HEK293 (cell line): ENCODE measurements around the gene FAM171A2.

Experiments
- CTCF ChIA-PET: fragments of 350-600 bp; formaldehyde crosslinking; extraction: SDS; loops from one replicate; lab custom pipeline; 2021; ENCODE audit warnings: antibody characterized with exemption; lab: Yijun Ruan, JAX
- POLR2A ChIA-PET: fragments of 300-600 bp; formaldehyde crosslinking; extraction: SDS; loops from one replicate; lab custom pipeline; 2020; ENCODE audit warnings: antibody characterized with exemption, inconsistent platforms; lab: Yijun Ruan, JAX
- H3K27ac ChIP-seq: fragments of 200-500 bp; sonication (Bioruptor generic); 2 replicates; pipeline ENCODE4 v1.5.1; 2014; ENCODE audit warnings: low read depth, low read length, control low read depth, inconsistent platforms; ENCODE audit errors: extremely low read depth
- H3K36me3 ChIP-seq, 2 experiments: fragments of 200-500 bp in 1 of 2; sonication (Bioruptor generic) in 1 of 2; 1 replicate in 1 of 2; 2 replicates in 1 of 2; pipeline ENCODE4 v1.5.1; 2014 to 2017; ENCODE audit warnings: inconsistent platforms in 2 of 2, low read length in 2 of 2; ENCODE audit not compliant: control insufficient read depth in 2 of 2, insufficient read depth in 1 of 2
- H3K4me1 ChIP-seq: fragments of 200-500 bp; sonication (Bioruptor generic); 2 replicates; pipeline ENCODE4 v1.5.1; 2014; ENCODE audit warnings: mild to moderate bottlenecking, low read length, inconsistent platforms; ENCODE audit not compliant: control insufficient read depth, insufficient read depth
- H3K4me3 ChIP-seq: 2 replicates; pipeline ENCODE4 v1.5.1; 2011; ENCODE audit warnings: low read depth, mild to moderate bottlenecking, control low read depth, low read length, moderate library complexity
- H3K9me3 ChIP-seq: fragments of 200-500 bp; sonication (Bioruptor generic); 2 replicates; pipeline ENCODE4 v1.5.1; 2014; ENCODE audit warnings: low read depth, low read length, inconsistent platforms; ENCODE audit not compliant: control insufficient read depth, insufficient read depth
- BCL11A ChIP-seq: fragments of 450-650 bp; formaldehyde crosslinking; IDR thresholded peaks from 2 replicates; pipeline ENCODE4 v1.5.1; 2016; ENCODE audit warnings: low read depth, missing biosample characterization, missing genetic modification characterization
- FEZF1 ChIP-seq: fragments of 450-650 bp; formaldehyde crosslinking; IDR thresholded peaks from 2 replicates; pipeline ENCODE4 v1.5.1; 2016; ENCODE audit warnings: missing biosample characterization, missing genetic modification characterization
- GLI2 ChIP-seq: fragments of 450-650 bp; formaldehyde crosslinking; IDR thresholded peaks from 2 replicates; pipeline ENCODE4; 2017; ENCODE audit warnings: missing biosample characterization, missing genetic modification characterization, low read depth, borderline replicate concordance
- GLI4 ChIP-seq: fragments of 450-650 bp; formaldehyde crosslinking; IDR thresholded peaks from 2 replicates; pipeline ENCODE4 v1.5.1; 2016; ENCODE audit warnings: missing biosample characterization, missing genetic modification characterization
- GLIS1 ChIP-seq: fragments of 450-650 bp; formaldehyde crosslinking; IDR thresholded peaks from 2 replicates; pipeline ENCODE4 v1.5.1; 2016; ENCODE audit warnings: missing biosample characterization, missing genetic modification characterization
- IKZF3 ChIP-seq: fragments of 450-650 bp; IDR thresholded peaks from 2 replicates; pipeline ENCODE4 v1.5.0; 2018; ENCODE audit warnings: missing biosample characterization, mild to moderate bottlenecking, missing genetic modification characterization, moderate library complexity
- KLF7 ChIP-seq: fragments of 450-650 bp; formaldehyde crosslinking; IDR thresholded peaks from 2 replicates; pipeline ENCODE4 v1.5.1; 2016; ENCODE audit warnings: missing biosample characterization, missing genetic modification characterization, borderline replicate concordance
- REPIN1 ChIP-seq: fragments of 450-650 bp; formaldehyde crosslinking; IDR thresholded peaks from 2 replicates; pipeline ENCODE4 v1.5.1; 2017; ENCODE audit warnings: missing biosample characterization, missing genetic modification characterization, low read depth
- ZBTB6 ChIP-seq: fragments of 450-650 bp; formaldehyde crosslinking; IDR thresholded peaks from 2 replicates; pipeline ENCODE4 v1.5.1; 2017; ENCODE audit warnings: missing biosample characterization, missing genetic modification characterization
- ZEB2 ChIP-seq: fragments of 450-650 bp; formaldehyde crosslinking; IDR thresholded peaks from 2 replicates; pipeline ENCODE4 v1.5.1; 2016; ENCODE audit warnings: missing biosample characterization, missing genetic modification characterization
- ZFP41 ChIP-seq: fragments of 450-650 bp; formaldehyde crosslinking; IDR thresholded peaks from 2 replicates; pipeline ENCODE4 v1.5.1; 2016; ENCODE audit warnings: missing biosample characterization, missing genetic modification characterization, borderline replicate concordance
- ZIC2 ChIP-seq: fragments of 450-650 bp; formaldehyde crosslinking; IDR thresholded peaks from 2 replicates; pipeline ENCODE4 v1.5.1; 2016; ENCODE audit warnings: missing biosample characterization, missing genetic modification characterization
- ZNF112 ChIP-seq: fragments of 450-650 bp; formaldehyde crosslinking; IDR thresholded peaks from 2 replicates; pipeline ENCODE4 v1.5.0; 2017; ENCODE audit warnings: missing biosample characterization, missing genetic modification characterization
- ZNF184 ChIP-seq: fragments of 450-650 bp; IDR thresholded peaks from 2 replicates; pipeline ENCODE4 v1.5.1; 2018; ENCODE audit warnings: missing biosample characterization, mild to moderate bottlenecking, missing genetic modification characterization
- ZNF19 ChIP-seq: fragments of 450-650 bp; formaldehyde crosslinking; IDR thresholded peaks from 2 replicates; pipeline ENCODE4; 2016; ENCODE audit warnings: missing biosample characterization, missing genetic modification characterization, low read depth
- ZNF324 ChIP-seq: fragments of 450-650 bp; formaldehyde crosslinking; IDR thresholded peaks from 2 replicates; pipeline ENCODE4 v1.5.1; 2016; ENCODE audit warnings: missing biosample characterization, missing genetic modification characterization
- ZNF335 ChIP-seq: fragments of 450-650 bp; formaldehyde crosslinking; conservative IDR thresholded peaks from 2 replicates; pipeline ENCODE4 v1.5.1; 2016; ENCODE audit warnings: missing biosample characterization, missing genetic modification characterization
- ZNF510 ChIP-seq: fragments of 450-650 bp; formaldehyde crosslinking; IDR thresholded peaks from 2 replicates; pipeline ENCODE4 v1.5.1; 2018; ENCODE audit warnings: mild to moderate bottlenecking, missing genetic modification characterization, missing biosample characterization; ENCODE audit not compliant: insufficient replicate concordance
- ZNF585B ChIP-seq: fragments of 450-650 bp; formaldehyde crosslinking; IDR thresholded peaks from 2 replicates; pipeline ENCODE4 v1.5.1; 2016; ENCODE audit warnings: missing biosample characterization, missing genetic modification characterization
- ZNF677 ChIP-seq: fragments of 450-650 bp; IDR thresholded peaks from 2 replicates; pipeline ENCODE4 v1.5.0; 2018; ENCODE audit warnings: missing biosample characterization, mild to moderate bottlenecking, missing genetic modification characterization, moderate library complexity
- ZNF707 ChIP-seq: fragments of 450-650 bp; formaldehyde crosslinking; IDR thresholded peaks from 2 replicates; pipeline ENCODE4 v1.5.1; 2016; ENCODE audit warnings: missing biosample characterization, missing genetic modification characterization
- ZNF76 ChIP-seq: fragments of 450-650 bp; formaldehyde crosslinking; IDR thresholded peaks from 2 replicates; pipeline ENCODE4; 2016; ENCODE audit warnings: low read depth, missing biosample characterization, missing genetic modification characterization, borderline replicate concordance
- TF ChIP-seq, protein P1 (sequence below): fragments of 450-650 bp; formaldehyde crosslinking; IDR thresholded peaks from 2 replicates; pipeline ENCODE4 v1.5.1; 2016; ENCODE audit warnings: missing biosample characterization, missing genetic modification characterization
- TF ChIP-seq, protein P2 (sequence below): fragments of 450-650 bp; formaldehyde crosslinking; conservative IDR thresholded peaks from 2 replicates; pipeline ENCODE4 v1.5.1; 2016; ENCODE audit warnings: low read depth, missing biosample characterization, missing genetic modification characterization
- TF ChIP-seq, protein P3 (sequence below): fragments of 450-650 bp; formaldehyde crosslinking; IDR thresholded peaks from 2 replicates; pipeline ENCODE4 v1.5.1; 2017; ENCODE audit warnings: missing biosample characterization, mild to moderate bottlenecking, missing genetic modification characterization, moderate library complexity

Gene FAM171A2

DNA sequence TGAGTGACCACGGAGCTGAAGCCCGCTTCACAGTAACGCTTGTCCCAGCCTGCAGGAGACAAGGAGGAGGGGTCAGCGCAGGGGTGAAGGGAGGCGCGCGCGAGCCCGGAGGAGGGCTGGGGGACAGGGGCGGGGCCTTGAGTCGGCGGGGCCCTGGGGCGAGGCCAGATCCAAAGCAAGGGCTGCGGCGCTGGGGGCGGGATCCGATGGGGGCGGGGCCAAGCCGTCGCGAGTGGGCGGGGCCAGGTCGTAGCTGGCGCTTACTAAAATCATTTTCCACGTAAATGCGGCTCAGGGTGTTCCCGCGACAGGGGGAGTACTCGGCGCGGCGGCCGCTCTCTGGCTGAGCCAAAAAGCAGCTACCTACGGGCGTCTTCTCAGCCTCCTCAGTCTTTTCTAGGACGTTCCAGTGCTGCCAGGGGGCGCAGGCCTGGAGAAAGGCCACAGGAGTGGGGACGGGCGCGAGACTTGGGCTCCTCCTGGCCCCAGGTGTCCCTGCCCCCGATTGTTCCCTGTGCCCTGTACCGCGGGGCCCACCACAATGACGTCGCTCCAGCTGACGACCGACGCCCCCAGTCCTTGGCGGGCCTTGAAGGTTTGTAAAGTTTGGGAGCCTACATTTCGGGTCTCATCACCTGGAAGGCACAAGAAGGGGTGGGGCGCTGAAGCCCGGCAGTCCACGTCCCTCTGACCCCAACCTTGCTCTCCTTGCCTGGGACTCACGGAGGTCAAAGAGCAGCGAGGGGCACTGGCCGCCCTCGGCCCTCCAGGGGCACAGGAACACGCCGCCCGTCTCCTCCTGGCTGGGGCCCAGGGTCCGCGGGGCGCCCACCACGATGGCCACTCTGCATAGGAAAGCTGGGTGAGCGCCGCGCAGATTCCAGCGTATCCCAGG is 21.9 kb upstream of the FAM171A2 start:
- Histone ChIP-seq H3K27ac (peak overlapping the region; percentile 43; the same call in 1 of the 2 replicates), H3K4me3 (peak overlapping the region; percentile 50), H3K4me1 (peaks cover 2% of the 10 kb centered on the region; the same call in 1 of the 2 replicates), H3K36me3 (no peaks in the 10 kb centered on the region), H3K9me3 (no peaks in the 10 kb centered on the region)
- ChIA-PET CTCF (interaction anchor here (0.6 to 1.5 kb wide), 10 partner anchors 9 to 287 kb away, joined by 3 to 6 read pairs (median 3); no protein-coding TSS in a partner anchor), POLR2A (interaction anchor here (0.6 to 1.3 kb wide), 7 partner anchors 23 to 222 kb away, joined by 3 to 12 read pairs (median 4); partner anchors contain the start of genes FAM171A2, GPATCH8 and GRN)
- TF ChIP-seq, protein P1, sequence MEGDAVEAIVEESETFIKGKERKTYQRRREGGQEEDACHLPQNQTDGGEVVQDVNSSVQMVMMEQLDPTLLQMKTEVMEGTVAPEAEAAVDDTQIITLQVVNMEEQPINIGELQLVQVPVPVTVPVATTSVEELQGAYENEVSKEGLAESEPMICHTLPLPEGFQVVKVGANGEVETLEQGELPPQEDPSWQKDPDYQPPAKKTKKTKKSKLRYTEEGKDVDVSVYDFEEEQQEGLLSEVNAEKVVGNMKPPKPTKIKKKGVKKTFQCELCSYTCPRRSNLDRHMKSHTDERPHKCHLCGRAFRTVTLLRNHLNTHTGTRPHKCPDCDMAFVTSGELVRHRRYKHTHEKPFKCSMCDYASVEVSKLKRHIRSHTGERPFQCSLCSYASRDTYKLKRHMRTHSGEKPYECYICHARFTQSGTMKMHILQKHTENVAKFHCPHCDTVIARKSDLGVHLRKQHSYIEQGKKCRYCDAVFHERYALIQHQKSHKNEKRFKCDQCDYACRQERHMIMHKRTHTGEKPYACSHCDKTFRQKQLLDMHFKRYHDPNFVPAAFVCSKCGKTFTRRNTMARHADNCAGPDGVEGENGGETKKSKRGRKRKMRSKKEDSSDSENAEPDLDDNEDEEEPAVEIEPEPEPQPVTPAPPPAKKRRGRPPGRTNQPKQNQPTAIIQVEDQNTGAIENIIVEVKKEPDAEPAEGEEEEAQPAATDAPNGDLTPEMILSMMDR (tag by site-specific recombination): peak; percentile 77; the same call in 1 of the 2 replicates
- TF ChIP-seq IKZF3 (tag by site-specific recombination) (no peak), ZEB2 (tag by site-specific recombination) (0 out of 2 replicates have a peak, but pooled peaks have one; percentile 5), GLI4 (tag by site-specific recombination) (no peak), ZNF677 (tag by site-specific recombination) (no peak), GLI2 (tag by site-specific recombination) (no peak), ZNF76 (tag by site-specific recombination) (peak; percentile 17; the same call in 1 of the 2 replicates), ZIC2 (tag by site-specific recombination) (no peak), ZNF19 (tag by site-specific recombination) (no peak), FEZF1 (tag by site-specific recombination) (no peak), ZNF324 (tag by site-specific recombination) (no peak), ZNF707 (tag by site-specific recombination) (no peak), ZNF184 (tag by site-specific recombination) (no peak), REPIN1 (tag by site-specific recombination) (no peak), GLIS1 (tag by site-specific recombination) (peak; percentile 39; the same call in 1 of the 2 replicates), KLF7 (tag by site-specific recombination) (0 out of 2 replicates have a peak, but pooled peaks have one; percentile 15), ZNF335 (tag by site-specific recombination) (peak; percentile 94), ZNF510 (no peak), BCL11A (tag by site-specific recombination) (peak; percentile 53; the same call in 1 of the 2 replicates), ZBTB6 (tag by site-specific recombination) (no peak), ZNF585B (no peak), ZNF112 (no peak), ZFP41 (tag by site-specific recombination) (no peak)
- TF ChIP-seq, protein P2, sequence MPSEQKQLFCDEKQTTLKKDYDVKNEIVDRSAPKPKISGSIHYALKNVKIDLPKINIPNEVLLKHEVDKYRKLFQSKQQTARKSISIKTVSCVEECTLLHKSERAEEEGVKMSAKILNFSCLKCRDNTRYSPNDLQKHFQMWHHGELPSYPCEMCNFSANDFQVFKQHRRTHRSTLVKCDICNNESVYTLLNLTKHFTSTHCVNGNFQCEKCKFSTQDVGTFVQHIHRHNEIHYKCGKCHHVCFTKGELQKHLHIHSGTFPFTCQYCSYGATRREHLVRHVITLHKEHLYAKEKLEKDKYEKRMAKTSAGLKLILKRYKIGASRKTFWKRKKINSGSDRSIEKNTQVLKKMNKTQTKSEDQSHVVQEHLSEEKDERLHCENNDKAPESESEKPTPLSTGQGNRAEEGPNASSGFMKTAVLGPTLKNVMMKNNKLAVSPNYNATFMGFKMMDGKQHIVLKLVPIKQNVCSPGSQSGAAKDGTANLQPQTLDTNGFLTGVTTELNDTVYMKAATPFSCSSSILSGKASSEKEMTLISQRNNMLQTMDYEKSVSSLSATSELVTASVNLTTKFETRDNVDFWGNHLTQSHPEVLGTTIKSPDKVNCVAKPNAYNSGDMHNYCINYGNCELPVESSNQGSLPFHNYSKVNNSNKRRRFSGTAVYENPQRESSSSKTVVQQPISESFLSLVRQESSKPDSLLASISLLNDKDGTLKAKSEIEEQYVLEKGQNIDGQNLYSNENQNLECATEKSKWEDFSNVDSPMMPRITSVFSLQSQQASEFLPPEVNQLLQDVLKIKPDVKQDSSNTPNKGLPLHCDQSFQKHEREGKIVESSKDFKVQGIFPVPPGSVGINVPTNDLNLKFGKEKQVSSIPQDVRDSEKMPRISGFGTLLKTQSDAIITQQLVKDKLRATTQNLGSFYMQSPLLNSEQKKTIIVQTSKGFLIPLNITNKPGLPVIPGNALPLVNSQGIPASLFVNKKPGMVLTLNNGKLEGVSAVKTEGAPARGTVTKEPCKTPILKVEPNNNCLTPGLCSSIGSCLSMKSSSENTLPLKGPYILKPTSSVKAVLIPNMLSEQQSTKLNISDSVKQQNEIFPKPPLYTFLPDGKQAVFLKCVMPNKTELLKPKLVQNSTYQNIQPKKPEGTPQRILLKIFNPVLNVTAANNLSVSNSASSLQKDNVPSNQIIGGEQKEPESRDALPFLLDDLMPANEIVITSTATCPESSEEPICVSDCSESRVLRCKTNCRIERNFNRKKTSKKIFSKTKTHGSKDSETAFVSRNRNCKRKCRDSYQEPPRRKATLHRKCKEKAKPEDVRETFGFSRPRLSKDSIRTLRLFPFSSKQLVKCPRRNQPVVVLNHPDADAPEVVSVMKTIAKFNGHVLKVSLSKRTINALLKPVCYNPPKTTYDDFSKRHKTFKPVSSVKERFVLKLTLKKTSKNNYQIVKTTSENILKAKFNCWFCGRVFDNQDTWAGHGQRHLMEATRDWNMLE: no peak
- TF ChIP-seq, protein P3, sequence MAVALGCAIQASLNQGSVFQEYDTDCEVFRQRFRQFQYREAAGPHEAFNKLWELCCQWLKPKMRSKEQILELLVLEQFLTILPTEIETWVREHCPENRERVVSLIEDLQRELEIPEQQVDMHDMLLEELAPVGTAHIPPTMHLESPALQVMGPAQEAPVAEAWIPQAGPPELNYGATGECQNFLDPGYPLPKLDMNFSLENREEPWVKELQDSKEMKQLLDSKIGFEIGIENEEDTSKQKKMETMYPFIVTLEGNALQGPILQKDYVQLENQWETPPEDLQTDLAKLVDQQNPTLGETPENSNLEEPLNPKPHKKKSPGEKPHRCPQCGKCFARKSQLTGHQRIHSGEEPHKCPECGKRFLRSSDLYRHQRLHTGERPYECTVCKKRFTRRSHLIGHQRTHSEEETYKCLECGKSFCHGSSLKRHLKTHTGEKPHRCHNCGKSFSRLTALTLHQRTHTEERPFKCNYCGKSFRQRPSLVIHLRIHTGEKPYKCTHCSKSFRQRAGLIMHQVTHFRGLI (tag by site-specific recombination): no peak
